Measurements from ENCODE around the gene DBNDD2. TPM values are rescaled to one million over a fixed set of nuclear protein-coding genes. Genes with fewer than 3 reads are reported as not detected.

DBNDD2 gene
- total and polyA plus RNA-seq, 2 donors from 2014 or later = 50.7 to 51.5 TPM

DNA sequence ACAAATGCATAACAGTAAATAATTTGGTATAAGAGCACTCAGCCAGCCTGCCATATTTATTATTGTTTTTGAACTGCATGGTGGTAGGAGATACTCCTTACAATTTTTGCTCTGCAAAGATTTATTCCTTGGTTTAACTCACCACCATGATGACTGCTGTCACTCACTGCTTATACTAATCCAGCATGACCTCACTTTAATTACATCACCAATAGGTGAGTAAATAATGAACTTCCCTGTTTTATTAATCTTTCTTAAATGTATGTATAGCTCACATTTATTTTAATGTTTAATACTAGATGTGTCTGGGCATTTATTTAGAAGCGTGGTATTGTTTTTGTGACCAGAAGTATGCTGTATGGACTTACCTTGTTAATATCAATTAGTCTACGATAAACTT is 17.2 kb upstream of the DBNDD2 start:
- H3K27me3 ChIP-seq (ENCODE audit: control insufficient read depth, insufficient read depth, low read length) = no peaks in the 10 kb centered on the region
- intact Hi-C loops (cut with DNase I) = no loop called here

DNA sequence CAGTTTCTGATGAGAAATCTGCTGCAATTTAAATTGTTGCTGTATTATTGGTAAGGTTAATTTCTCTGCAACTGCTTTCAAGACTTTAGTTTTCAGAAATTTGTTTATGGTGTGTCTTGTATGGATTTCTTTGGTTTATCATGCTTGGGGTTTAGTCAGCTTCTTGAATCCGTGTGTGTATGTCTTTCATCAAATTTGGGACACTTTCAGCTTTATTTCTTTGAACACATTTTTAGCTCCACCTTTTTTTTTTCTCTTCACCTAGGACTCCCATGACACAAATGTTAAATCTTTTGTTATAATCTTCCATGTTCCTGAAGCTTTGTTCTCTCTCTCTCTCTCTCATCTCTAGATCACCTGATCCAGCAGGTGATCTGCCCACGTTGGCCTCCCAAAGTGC is 16.5 kb upstream of the DBNDD2 start:
- intact Hi-C loops (cut with DNase I) = no loop called here
- H3K9ac ChIP-seq (ENCODE audit: low read length in 3 of 3) = no peak overlapping the region
- DNase-seq (no peak), FAIRE-seq (no peak)
- H3K4me1 ChIP-seq (ENCODE audit: control insufficient read depth in 2 of 3, insufficient read depth in 2 of 3, low read depth in 1 of 3, low read length in 3 of 3) = no peaks in the 10 kb centered on the region
- H3K36me3 ChIP-seq (ENCODE audit: control insufficient read depth in 2 of 3, insufficient read depth in 3 of 3, low read length in 3 of 3) = no peaks in the 10 kb centered on the region
- no peaks in the 10 kb centered on the region for H3K27me3 ChIP-seq (ENCODE audit: control insufficient read depth, insufficient read depth, low read length)
- TF ChIP-seq CTCF (IDR thresholded peaks at IDR 0.05; ENCODE audit: borderline replicate concordance, extremely low read depth, insufficient read depth) = no peak
- no peak overlapping the region for H3K4me3 ChIP-seq (ENCODE audit: low read length in 3 of 3)
- no peak overlapping the region for H3K27ac ChIP-seq (ENCODE audit: low read depth in 2 of 2, low read length in 2 of 2)
- H3K9me3 ChIP-seq (ENCODE audit: control insufficient read depth in 2 of 3, insufficient read depth in 1 of 3, low read length in 3 of 3) = no peaks in the 10 kb centered on the region

More for the DNA sequence above, 17.2 kb upstream of the DBNDD2 start:
- DNase-seq (no peak), FAIRE-seq (no peak)
- Histone ChIP-seq H3K4me1 (ENCODE audit: control insufficient read depth in 2 of 3, insufficient read depth in 2 of 3, low read depth in 1 of 3, low read length in 3 of 3) (no peaks in the 10 kb centered on the region), H3K4me3 (ENCODE audit: low read length in 3 of 3) (no peak overlapping the region), H3K9me3 (ENCODE audit: control insufficient read depth in 2 of 3, insufficient read depth in 1 of 3, low read length in 3 of 3) (no peaks in the 10 kb centered on the region), H3K36me3 (ENCODE audit: control insufficient read depth in 2 of 3, insufficient read depth in 3 of 3, low read length in 3 of 3) (no peaks in the 10 kb centered on the region), H3K27ac (ENCODE audit: low read depth in 2 of 2, low read length in 2 of 2) (no peak overlapping the region), H3K9ac (ENCODE audit: low read length in 3 of 3) (no peak overlapping the region)
- TF ChIP-seq CTCF (IDR thresholded peaks at IDR 0.05; ENCODE audit: borderline replicate concordance, extremely low read depth, insufficient read depth) = no peak

DNA sequence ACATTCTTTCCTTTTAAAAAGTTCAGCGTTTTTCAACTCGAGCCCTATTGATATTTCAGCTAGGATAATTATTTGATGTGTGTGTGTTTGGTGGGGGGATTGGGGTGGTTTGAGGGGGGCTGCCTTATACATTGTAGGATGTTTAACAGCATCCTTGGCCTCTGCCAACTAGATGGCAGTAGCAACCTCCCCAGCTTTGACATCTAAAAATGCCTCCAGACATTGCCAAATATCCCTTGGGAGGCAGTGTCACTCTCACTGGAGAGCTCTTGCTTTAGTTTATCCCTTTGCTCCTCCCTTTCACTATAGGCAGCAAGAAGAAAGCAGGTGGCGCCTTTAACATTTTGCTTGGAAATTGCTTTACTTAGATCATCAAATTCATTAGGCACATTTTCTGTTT is 15.4 kb upstream of the DBNDD2 start:
- FAIRE-seq (no peak), DNase-seq (no peak)
- Histone ChIP-seq H3K9me3 (ENCODE audit: control insufficient read depth in 2 of 3, insufficient read depth in 1 of 3, low read length in 3 of 3) (no peaks in the 10 kb centered on the region), H3K27ac (ENCODE audit: low read depth in 2 of 2, low read length in 2 of 2) (no peak overlapping the region), H3K9ac (ENCODE audit: low read length in 3 of 3) (no peak overlapping the region), H3K27me3 (ENCODE audit: control insufficient read depth, insufficient read depth, low read length) (no peaks in the 10 kb centered on the region), H3K4me1 (ENCODE audit: control insufficient read depth in 2 of 3, insufficient read depth in 2 of 3, low read depth in 1 of 3, low read length in 3 of 3) (no peaks in the 10 kb centered on the region), H3K4me3 (ENCODE audit: low read length in 3 of 3) (no peak overlapping the region), H3K36me3 (ENCODE audit: control insufficient read depth in 2 of 3, insufficient read depth in 3 of 3, low read length in 3 of 3) (no peaks in the 10 kb centered on the region)
- intact Hi-C loops (cut with DNase I) = no loop called here
- TF ChIP-seq CTCF (IDR thresholded peaks at IDR 0.05; ENCODE audit: borderline replicate concordance, extremely low read depth, insufficient read depth) = no peak

Measured in kidney (tissue), 14 donors.